Prostate gland (tissue), 2 donors: ENCODE data around the gene OLIG2.

Experiments used
- POLR2A ChIP-seq: fragments of 450-650 bp; IDR thresholded peaks from one replicate; pipeline ENCODE4 v1.6.1; 2016; ENCODE audit warnings: antibody characterized with exemption, mild to moderate bottlenecking
- POLR2AphosphoS5 ChIP-seq: sonication (generic); formaldehyde crosslinking; IDR thresholded peaks from one replicate; pipeline ENCODE4 v1.6.1; 2017; ENCODE audit warnings: antibody characterized with exemption
- TF ChIP-seq, protein P1 (sequence below), 4 experiments: fragments of 200-600 bp in 2 of 4; fragments of 450-650 bp in 2 of 4; sonication (generic) in 2 of 4; IDR thresholded peaks; 1 replicate in 3 of 4; 2 replicates in 1 of 4; pipeline ENCODE4 v1.5.1; 2016 to 2019; ENCODE audit warnings: antibody characterized with exemption in 4 of 4, mild to moderate bottlenecking in 2 of 4, moderate library complexity in 2 of 4

DNA sequence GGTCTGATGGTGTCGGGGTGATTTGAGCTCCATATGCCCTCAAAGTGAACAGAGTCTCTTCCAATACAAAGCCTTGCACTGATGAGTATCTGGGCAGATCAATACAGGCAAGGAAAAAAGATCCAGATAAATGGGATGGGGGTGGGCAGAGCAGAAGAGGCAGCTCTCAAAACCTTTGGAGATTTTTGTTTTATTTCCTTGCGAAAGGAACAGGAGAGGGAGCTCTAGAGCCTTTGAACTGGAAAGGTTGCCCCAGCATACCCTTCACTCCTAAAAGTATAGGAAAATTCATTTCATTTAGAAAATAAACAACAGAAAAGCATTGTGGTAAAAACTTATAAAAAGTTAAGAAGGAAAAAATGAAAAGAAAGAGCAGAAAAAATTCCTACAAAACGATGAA is 31.4 kb upstream of the OLIG2 start:
- TF ChIP-seq POLR2A (no peak), POLR2AphosphoS5 (no peak)
- TF ChIP-seq, protein P1, sequence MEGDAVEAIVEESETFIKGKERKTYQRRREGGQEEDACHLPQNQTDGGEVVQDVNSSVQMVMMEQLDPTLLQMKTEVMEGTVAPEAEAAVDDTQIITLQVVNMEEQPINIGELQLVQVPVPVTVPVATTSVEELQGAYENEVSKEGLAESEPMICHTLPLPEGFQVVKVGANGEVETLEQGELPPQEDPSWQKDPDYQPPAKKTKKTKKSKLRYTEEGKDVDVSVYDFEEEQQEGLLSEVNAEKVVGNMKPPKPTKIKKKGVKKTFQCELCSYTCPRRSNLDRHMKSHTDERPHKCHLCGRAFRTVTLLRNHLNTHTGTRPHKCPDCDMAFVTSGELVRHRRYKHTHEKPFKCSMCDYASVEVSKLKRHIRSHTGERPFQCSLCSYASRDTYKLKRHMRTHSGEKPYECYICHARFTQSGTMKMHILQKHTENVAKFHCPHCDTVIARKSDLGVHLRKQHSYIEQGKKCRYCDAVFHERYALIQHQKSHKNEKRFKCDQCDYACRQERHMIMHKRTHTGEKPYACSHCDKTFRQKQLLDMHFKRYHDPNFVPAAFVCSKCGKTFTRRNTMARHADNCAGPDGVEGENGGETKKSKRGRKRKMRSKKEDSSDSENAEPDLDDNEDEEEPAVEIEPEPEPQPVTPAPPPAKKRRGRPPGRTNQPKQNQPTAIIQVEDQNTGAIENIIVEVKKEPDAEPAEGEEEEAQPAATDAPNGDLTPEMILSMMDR (IDR thresholded peaks at IDR 0.05): peak in 3 of 4 experiments; percentile 21 to 40 (median 33)
